Stimulated activated CD8-positive, alpha-beta memory T cell treated with anti-CD3 and anti-CD28 coated beads, Interleukin-7, amount 100 ng/mL, for 24 hours (primary cell): Measurements from ENCODE around the gene DUS1L.
"Not testable (repeated sequence)": the region's sequence is repeated elsewhere in the genome, so short reads cannot be mapped to it uniquely, and the experiment has no call there.

Experiments used
- DNase-seq: peaks from one replicate; pipeline ENCODE4 v3.0.0-alpha.2; 2020; ENCODE audit warnings: low read depth

Gene DUS1L

GRCh38 chr17:82039695-82040299 lies 25.8 kb downstream of the DUS1L start:
- DNase-seq: no peak

- DNase-seq: not testable (repeated sequence)
Observed at GRCh38 chr17:82038796-82039409, 26.7 kb downstream of the DUS1L start.

GRCh38 chr17:82037889-82038195 lies 27.8 kb downstream of the DUS1L start:
- DNase-seq: no peak

GRCh38 chr17:82037092-82037888 lies 28.3 kb downstream of the DUS1L start, which contains the start of gene DCXR:
Gene DCXR, minus strand, starts transcription at chr17:82037697. Its CDS starts 15 bp downstream, at chr17:82037682.
- peak; percentile 91 for DNase-seq

- no peak for DNase-seq
Observed at GRCh38 chr17:82036634-82037091, 28.9 kb downstream of the DUS1L start.

- no peak for DNase-seq
Observed at GRCh38 chr17:82035956-82036633, 29.5 kb downstream of the DUS1L start.

- DNase-seq: no peak
Observed at GRCh38 chr17:82035488-82035887, 30.1 kb downstream of the DUS1L start.

GRCh38 chr17:82034371-82035011 lies 31.1 kb downstream of the DUS1L start:
- no peak for DNase-seq

- no peak for DNase-seq
Observed at GRCh38 chr17:82033359-82034085, 32.1 kb downstream of the DUS1L start.

- no peak for DNase-seq
Observed at GRCh38 chr17:82031885-82032627, 33.5 kb downstream of the DUS1L start.

- no peak for DNase-seq
Observed at GRCh38 chr17:82031303-82031884, 34.2 kb downstream of the DUS1L start, which contains the start of gene RAC3. Gene RAC3, plus strand, starts transcription at chr17:82031678. Its CDS starts 84 bp downstream, at chr17:82031762.

GRCh38 chr17:82030470-82031302 lies 34.9 kb downstream of the DUS1L start:
- DNase-seq: peak; percentile 61

- no peak for DNase-seq
Observed at GRCh38 chr17:82029990-82030469, 35.6 kb downstream of the DUS1L start.

- no peak for DNase-seq
Observed at GRCh38 chr17:82029391-82029790, 36.2 kb downstream of the DUS1L start.

GRCh38 chr17:82028966-82029365 lies 36.6 kb downstream of the DUS1L start:
- DNase-seq: no peak

- DNase-seq: no peak
Observed at GRCh38 chr17:82028246-82028645, 37.4 kb downstream of the DUS1L start.

- DNase-seq: no peak
Observed at GRCh38 chr17:82025401-82026107, 40.0 kb downstream of the DUS1L start.

- no peak for DNase-seq
Observed at GRCh38 chr17:82024859-82025258, 40.7 kb downstream of the DUS1L start.
